OCI-M2 (cell line): Measurements from ENCODE around the gene RAET1E.
"Not testable (repeated sequence)": the region's sequence is repeated elsewhere in the genome, so short reads cannot be mapped to it uniquely, and the experiment has no call there.

Experiments
- DNase-seq: peaks from one replicate; lab custom pipeline; 2025; ENCODE audit not compliant: unreplicated experiment; lab: John Stamatoyannopoulos, UW

RAET1E gene

DNA sequence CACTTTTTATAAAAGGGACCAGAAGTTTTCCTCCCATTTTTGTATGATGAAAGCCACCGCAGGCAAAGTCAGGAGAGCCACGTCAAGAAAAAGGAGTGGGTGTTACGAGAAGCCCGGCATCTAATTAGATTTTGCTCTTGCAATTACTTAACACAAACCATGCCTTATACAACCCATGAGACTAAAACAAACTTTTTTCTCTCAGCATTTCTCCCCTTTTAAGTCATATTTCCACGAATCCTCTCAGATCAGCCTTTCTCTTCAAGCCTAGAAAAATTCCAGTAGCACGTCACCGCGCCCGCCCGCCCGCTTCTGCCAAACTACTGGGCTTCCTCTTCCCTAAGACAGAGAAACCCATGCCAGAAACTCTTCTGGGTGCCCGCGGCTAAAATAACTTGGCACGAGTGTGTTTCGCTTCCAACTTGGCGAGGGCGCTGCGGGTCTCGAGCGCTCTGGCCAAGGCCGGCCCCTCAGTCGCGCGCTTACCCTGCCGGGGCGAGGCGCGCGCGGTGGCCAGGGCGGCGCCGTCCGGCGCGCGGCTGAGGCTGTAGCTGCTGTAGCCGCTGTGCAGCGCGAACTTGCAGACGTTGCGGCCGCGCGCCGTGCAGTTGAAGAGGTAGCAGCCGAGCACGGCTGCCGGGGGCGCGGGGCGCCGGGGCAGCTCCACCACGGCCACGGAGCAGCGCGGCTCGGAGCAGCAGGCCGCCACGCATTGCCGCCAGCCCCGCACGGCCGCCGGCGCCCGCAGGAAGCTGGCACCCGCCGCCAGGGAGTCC, 34.8 kb downstream of the RAET1E start:
- no peak for DNase-seq

DNA sequence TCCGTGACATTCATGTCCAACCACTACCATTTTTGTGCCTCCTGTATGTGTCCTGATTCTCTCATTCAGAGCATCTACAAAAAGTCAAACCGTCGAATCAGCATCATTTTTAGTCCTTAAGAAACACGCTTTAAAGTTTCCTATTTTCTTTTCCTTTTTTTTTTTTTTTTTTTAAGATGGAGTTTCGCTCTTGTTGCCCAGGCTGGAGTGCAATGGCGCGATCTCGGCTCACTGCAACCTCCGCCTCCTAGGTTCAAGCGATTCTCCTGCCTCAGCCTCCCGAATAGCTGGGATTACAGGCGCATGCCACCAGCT, 35.5 kb downstream of the RAET1E start:
- DNase-seq: not testable (repeated sequence)

DNA sequence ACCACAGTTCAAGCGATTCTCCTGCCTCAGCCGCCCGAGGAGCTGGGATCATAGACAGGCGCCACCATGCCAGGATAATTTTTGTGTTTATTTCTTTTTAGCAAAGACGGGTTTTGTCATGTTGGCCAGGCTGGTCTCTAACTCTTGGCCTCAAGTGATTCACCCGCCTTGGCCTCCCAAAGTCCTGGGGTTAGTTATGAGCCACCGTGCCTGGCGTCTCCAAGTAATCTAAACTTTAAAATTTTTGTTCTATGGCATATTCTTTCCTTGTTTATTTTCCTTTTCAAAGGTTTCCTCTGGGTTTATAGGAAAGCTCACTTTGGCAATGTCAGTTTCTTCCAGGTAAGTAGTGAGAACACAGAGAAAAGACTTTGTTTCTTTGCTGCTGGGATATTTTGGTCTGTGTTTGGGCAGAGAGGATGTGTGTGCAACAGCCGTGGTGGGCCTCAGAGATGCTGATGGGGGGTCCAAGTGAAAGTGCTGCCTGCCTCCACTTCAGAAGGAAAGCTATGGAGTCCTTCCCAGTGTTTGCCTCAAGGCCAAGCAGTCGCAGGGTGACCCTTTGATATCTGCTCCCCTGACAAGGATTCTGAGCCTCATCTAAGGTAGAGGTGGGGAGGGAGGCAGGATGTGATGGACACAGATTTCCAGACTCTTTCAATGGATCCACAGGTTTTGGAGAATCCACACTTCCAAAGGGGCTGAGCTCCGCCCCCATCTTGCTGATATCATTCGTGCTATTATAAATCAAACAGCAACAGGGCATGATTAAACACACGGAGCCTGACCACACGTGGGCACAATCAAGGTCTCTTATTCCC, 36.1 kb downstream of the RAET1E start:
- no peak for DNase-seq

DNA sequence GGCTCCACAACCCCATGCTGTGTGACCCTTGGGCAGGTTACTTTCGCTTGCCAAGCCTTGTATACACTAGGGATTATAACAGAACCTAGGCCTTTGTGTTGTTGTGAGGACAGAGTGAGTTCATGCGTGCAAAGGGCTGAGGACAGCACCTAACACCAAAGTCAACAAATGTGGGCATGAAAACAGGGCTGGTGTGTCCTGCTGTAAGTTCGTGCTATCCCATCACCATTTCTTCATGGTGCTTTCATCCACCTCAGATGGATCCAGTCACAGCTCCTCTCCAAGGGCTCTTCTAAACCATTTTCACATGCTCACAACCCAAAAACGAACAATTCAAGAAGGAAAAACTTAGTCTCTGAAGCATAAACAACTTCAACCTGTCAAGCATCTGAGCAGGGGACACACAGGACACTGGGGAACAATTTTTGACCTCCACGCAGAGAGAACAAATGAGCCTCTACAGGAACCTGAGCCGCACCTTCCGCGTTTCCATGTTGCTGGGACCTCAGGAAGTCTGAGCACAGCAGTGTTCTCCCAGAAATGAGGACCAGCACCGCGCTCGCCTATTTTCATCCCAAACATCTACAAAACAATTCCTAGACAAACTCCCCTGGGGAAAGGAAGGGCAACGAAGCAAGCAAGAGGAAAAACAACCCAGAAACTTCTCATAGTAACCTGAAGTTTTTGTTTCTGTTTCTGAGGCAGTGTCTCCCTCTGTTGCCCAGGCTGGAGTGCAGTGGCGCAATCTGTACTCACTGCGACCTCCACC, 36.9 kb downstream of the RAET1E start:
- DNase-seq: no peak

DNA sequence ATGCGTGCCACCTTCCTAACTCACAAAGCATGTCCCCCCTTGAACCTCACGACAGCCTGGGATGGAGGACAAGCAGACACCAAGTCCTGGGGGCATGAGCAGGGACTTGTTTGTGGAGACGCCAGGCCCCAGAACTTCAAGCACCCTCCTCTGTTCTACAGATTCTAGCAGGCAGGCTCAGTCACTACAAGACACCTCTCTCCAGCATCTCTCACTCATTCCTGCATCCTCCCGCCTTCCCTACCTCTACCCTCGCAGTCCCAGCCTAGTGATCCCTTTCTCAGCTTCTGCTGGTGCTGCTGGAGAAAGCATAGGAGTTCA, 37.4 kb downstream of the RAET1E start:
- DNase-seq: no peak

DNA sequence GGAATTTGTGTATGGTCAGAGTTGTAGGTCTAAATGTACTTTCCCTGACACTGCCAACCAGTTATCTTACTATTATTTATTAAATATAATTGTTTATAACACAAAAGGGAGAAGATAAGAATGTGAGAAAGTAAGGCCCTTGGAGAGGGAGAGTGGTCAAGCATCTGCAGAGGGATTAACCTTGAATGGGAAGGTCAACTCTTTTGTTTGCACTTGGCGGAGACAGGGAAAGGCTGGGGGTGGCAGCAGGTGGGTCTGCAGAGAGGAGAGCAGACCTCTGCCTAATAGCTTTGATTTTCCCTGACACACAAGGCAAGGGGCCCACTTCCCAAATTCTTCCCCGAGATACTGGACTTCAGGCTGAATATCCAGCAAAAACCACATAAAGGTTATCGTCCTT, 38.0 kb downstream of the RAET1E start:
- no peak for DNase-seq

DNA sequence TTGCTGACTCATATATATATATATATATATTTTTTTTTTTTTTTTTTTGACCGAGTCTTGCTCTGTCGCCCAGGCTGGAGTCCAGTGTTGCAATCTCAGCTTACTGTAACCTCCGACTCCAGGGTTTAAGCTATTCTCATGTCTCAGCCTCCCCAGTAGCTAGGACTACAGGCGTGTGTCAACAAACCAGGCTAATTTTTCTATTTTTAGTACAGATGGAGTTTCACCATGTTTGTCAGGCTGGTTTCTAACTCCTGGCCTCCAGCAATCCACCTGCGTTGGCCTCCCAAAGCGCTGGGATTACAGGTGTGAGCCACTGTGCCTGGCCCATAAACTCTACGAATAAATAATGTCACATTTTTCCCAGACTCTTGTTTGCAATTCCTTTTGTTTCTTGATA, 38.5 kb downstream of the RAET1E start:
- DNase-seq: no peak

DNA sequence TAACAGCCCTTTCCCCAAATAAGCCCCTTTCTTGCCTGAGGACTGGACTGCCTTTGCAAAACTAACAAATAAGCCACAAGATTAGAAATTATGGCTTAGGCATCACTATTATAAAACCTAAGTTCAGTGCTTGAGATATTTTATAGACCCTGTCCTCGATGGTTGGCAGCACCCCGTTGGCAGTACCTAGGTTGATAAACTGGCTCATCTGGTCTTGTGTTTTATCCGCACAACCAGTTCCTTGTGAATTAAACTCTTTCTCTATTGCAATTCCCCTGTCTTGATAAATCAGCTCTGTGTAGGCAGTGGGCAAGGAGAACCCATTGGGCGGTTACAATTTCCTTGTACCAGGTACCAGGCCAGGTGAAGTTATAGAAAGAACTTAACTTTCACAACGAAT, 40.4 kb downstream of the RAET1E start:
- DNase-seq: no peak

DNA sequence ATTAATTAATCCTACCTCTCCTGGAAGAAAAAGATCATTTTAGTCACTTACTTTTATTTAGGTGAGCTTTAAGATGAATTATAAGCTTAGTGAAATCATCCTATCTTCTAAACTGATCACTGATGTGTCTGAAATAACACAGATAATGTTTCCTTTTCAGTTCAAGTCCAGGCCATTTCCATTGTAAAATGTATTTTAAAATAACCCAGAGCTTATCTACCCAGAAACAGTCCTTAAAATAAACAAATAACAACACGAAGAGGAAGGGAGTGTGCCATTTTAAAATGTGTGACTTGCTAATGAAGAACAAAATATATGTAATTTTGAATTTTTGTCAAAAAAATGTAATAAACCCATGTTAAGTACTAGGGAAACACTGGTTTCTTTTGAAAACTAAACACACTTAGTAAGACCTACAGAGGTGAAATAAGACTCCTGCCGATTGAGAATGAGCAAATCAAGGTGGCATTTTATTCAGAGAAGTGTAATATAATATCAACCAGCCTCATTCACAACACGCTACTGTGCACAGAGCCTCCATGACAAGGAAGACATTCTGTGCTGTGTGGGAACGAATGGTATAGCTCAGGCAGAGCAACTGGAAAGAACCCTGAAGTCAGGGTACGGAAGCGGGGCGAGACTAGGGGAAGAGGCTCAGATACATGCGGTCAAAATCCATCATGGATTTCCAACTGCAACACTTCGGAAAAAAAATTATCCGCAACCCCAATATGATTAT, 41.5 kb downstream of the RAET1E start:
- no peak for DNase-seq

DNA sequence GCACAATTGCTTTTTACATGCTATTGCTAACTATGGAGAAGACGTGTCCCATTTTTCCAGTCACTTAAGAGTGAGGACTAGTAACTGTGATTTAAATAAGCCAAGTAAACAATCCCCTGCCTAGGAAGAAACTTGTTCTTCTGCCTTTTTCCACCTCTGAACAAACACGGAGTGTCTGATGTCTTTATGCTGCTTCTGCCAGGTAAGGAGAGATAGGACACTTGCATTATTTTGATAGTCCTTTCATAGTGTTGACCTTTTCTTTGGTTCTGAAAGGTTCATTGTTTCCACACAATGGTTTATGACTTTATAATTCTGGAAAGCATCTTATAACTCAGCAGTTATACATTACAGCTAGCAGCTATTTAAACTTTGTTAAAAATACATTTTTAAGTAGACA, 42.2 kb downstream of the RAET1E start:
- DNase-seq: no peak

DNA sequence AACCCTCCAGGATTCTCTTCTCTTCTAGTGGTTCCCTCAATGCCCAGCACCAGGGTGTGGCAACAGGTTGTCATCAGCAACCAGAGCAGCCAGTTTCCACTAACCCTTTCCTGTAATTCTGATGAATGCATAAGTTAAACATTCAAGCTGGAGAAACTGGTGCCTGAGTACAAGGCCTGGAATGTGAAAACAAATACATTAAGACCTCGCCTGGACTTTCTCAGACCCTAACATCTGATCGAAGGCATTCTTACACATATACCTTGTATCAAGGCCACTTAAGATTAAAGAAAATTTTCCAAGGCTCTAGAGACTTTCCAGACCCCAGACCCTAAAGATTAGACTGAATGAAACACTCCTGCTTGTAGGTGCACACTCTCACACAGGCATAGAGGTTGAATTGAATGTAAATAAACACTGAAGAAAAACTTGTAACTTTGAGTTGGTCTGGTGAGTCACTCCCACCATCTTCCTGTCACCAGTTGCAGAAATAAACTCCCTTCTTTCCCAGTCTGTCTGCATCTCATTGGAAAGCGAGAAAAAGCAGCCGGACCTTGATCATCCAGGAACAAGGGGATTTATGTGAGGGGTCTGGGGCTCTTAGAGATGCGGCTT, 42.8 kb downstream of the RAET1E start:
- no peak for DNase-seq

DNA sequence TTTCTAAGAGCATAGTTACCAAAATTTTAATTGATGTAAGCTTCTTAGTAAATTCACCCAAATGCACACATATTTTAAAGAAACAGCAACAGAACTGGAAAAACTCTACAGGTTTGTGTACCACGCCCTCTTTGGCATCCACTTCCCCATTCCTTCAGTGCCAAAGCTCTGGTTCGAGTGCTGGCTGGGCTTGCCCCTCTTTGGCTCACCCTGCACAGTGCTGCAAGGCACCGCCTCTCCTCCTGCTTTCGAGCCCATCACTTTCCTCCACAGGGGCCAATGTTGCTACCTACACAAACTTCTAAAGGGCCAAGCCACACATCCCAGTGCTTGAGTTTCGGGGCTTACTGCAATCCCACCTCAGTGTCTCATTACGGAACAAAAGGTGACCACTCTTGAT, 43.4 kb downstream of the RAET1E start:
- DNase-seq: no peak

DNA sequence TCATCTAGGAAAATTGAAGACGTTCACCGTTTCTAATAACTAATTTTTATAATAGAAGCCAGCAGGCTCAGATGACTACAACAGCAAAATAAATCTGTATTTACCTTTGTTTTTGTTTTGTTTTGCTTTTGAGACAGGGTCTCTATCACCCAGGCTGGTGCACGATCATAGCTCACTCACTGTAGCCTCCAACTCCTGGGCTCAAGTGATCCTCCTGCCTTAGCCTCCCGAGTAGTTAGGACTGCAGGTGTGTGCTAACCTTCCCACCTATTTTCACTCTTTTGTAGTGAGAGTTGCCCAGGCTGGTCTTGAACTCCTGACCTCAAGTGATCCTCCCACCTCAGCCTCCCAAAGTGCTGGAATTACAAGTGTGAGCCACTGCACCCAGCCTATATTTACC, 43.9 kb downstream of the RAET1E start:
- not testable (repeated sequence) for DNase-seq

DNA sequence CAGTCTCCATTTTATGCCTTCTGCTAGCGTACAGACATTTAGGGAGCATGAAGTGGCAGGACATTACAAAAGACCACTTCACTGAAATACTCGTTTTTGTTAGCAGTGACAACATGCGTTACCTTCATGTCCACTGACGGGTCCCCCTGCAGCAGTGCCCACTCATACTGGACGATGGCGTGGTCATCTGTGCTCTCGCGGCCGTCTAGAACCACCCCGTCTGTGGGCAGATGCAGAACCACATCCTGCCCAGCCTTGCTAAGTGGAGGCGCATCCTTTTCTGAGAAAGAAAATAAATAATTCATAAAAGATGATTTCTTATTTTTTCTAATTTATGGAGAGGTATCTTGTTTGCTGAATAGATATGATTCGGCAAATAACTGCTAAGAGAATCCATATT, 45.0 kb downstream of the RAET1E start:
- no peak for DNase-seq

DNA sequence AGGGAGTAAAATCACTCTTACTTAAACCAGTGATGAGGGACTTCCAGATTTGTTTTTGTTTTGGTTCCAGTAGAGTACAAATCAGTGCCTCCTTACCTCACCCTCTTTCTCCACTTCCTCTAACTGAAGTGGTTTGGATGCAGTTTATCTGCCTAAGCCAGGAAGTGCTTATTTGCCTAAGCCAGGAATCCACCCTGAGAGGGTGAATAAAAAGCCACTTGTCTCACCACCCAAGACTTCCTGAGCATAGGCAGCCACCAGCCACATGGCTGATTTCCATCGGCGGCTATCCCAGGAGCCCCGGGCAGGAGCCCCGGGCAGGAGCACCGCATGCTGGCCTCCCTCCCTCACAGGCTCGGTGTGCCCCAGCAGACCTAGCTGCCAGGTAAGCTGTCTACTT, 45.7 kb downstream of the RAET1E start:
- no peak for DNase-seq

DNA sequence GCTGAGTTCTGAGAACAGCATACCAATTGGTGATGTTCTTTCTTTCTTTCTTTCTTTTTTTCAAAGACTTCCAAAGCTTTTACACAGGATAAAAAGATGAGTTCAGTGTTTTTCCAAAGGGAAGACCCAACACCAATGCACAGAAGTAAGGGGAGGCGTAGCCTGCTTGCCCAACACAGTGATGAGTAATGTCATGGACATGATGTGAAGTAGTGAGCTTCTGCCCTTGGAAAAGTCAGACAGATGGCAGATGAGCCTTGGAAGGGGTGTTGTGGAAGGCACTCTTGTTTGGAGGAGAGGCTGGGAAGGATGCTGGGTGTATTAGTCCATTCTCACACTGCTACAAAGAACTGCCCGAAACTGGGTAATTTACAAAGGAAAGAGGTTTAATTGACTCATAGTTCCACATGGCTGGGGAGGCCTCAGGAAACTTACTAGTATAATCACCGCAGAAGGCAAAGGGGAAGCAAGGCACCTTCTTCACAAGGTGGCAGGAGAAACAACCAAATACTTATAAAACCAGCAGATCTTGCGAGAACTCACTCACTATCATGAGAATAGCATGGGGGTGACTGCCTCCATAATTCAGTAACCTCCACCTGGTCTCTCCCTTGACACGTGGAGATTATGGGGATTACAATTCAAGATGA, 46.3 kb downstream of the RAET1E start:
- no peak for DNase-seq

DNA sequence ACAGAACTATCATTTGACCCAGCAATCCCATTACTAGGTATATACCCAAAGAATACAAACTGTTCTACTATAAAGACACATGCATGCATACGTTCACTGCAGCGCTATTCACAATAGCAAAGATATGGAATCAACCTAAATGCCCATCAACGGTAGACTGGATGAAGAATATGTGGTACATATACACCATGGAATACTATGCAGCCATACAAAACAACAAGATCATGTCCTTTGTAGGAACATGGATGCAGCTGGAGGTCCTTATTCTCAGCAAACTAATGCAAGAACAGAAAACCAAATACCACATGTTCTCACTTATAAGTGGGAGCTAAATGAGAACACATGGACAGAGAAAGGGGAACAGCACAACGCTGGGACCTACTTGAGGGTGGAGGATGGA, 49.6 kb downstream of the RAET1E start:
- not testable (repeated sequence) for DNase-seq
